ENCODE measurements around the gene MAP2K3.
"Not testable (repeated sequence)": the region's sequence is repeated elsewhere in the genome, so short reads cannot be mapped to it uniquely, and the experiment has no call there.

- not testable (repeated sequence) for TF ChIP-seq CTCF, POLR2A (IDR thresholded peaks at IDR 0.05)
These were observed 39.0 kb downstream of the MAP2K3 start for GRCh38 chr17:21323257-21324111.
